A549 (cell line): Measurements from ENCODE around the gene ZNF133.

Experiments used
- BHLHE40 ChIP-seq: IDR thresholded peaks from 2 replicates; pipeline ENCODE4 v1.6.1; 2012; ENCODE audit warnings: low read depth, low read length, inconsistent platforms
- CBX2 ChIP-seq: fragments of 200-600 bp; sonication (generic); IDR thresholded peaks from 2 replicates; pipeline ENCODE4 v1.6.1; 2016; ENCODE audit warnings: low read depth, mild to moderate bottlenecking, borderline replicate concordance
- CEBPB ChIP-seq, 2 experiments: fragments of >200 bp in 1 of 2; sonication (Bioruptor Twin) in 1 of 2; formaldehyde crosslinking in 1 of 2; IDR thresholded peaks; 2 replicates each; pipeline ENCODE4 v1.6.1; 2012 to 2016
- E2F6 ChIP-seq: IDR thresholded peaks from 2 replicates; pipeline ENCODE4 v1.6.1; 2012; ENCODE audit warnings: low read depth, borderline replicate concordance
- ELK1 ChIP-seq: fragments of 150-350 bp; IDR thresholded peaks from 2 replicates; pipeline ENCODE4 v1.6.1; 2014; ENCODE audit warnings: low read depth, mild to moderate bottlenecking, low read length
- GATA3 ChIP-seq: IDR thresholded peaks from 2 replicates; pipeline ENCODE4 v1.6.1; 2012; ENCODE audit warnings: borderline replicate concordance
- MYC ChIP-seq: IDR thresholded peaks from 2 replicates; pipeline ENCODE4 v1.6.1; 2012; ENCODE audit warnings: mild to moderate bottlenecking, inconsistent platforms, low read length, improper control_type of control experiment, borderline replicate concordance
- NR3C1 ChIP-seq: fragments of >200 bp; sonication (Bioruptor Twin); formaldehyde crosslinking; IDR thresholded peaks from 3 replicates; pipeline ENCODE4 v1.6.1; 2017
- POLR2A ChIP-seq: IDR thresholded peaks from 2 replicates; pipeline ENCODE4 v1.6.1; 2012; ENCODE audit warnings: mild to moderate bottlenecking, low read length
- REST ChIP-seq: fragments of 200-600 bp; sonication (generic); IDR thresholded peaks from 2 replicates; pipeline ENCODE4 v1.6.1; 2016; ENCODE audit warnings: antibody characterized with exemption, mild to moderate bottlenecking, moderate library complexity
- SMC3 ChIP-seq: fragments of >200 bp; sonication (Bioruptor Twin); formaldehyde crosslinking; IDR thresholded peaks from 3 replicates; pipeline ENCODE4 v1.6.1; 2018; ENCODE audit warnings: inconsistent platforms
- TP53 ChIP-seq: fragments of 250-450 bp; sonication (Bioruptor Pico); IDR thresholded peaks from 2 replicates; pipeline ENCODE4 v1.5.0; 2021; ENCODE audit warnings: mild to moderate bottlenecking, moderate library complexity
- TF ChIP-seq, protein P1 (sequence below): fragments of >200 bp; sonication (Bioruptor Twin); formaldehyde crosslinking; IDR thresholded peaks from 3 replicates; pipeline ENCODE4 v1.5.1; 2016
- TF ChIP-seq, protein P2 (sequence below): fragments of 250-450 bp; sonication (Bioruptor Pico); IDR thresholded peaks from 2 replicates; pipeline ENCODE4 v1.5.0; 2021; ENCODE audit warnings: mild to moderate bottlenecking, moderate library complexity, borderline replicate concordance

GRCh38 chr20:18267815-18268214 is 20.5 kb upstream of the ZNF133 start:
- no peak for TF ChIP-seq BHLHE40
- no peak for TF ChIP-seq CEBPB (IDR thresholded peaks at IDR 0.05)
- no peak for TF ChIP-seq ELK1
- TF ChIP-seq, protein P1, sequence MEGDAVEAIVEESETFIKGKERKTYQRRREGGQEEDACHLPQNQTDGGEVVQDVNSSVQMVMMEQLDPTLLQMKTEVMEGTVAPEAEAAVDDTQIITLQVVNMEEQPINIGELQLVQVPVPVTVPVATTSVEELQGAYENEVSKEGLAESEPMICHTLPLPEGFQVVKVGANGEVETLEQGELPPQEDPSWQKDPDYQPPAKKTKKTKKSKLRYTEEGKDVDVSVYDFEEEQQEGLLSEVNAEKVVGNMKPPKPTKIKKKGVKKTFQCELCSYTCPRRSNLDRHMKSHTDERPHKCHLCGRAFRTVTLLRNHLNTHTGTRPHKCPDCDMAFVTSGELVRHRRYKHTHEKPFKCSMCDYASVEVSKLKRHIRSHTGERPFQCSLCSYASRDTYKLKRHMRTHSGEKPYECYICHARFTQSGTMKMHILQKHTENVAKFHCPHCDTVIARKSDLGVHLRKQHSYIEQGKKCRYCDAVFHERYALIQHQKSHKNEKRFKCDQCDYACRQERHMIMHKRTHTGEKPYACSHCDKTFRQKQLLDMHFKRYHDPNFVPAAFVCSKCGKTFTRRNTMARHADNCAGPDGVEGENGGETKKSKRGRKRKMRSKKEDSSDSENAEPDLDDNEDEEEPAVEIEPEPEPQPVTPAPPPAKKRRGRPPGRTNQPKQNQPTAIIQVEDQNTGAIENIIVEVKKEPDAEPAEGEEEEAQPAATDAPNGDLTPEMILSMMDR = no peak
- no peak for TF ChIP-seq GATA3
- no peak for TF ChIP-seq CBX2
- no peak for TF ChIP-seq MYC
- TF ChIP-seq POLR2A = no peak
- no peak for TF ChIP-seq TP53 (CRISPR knock-in tag)
- TF ChIP-seq SMC3 = no peak
- TF ChIP-seq REST = no peak
- TF ChIP-seq, protein P2, sequence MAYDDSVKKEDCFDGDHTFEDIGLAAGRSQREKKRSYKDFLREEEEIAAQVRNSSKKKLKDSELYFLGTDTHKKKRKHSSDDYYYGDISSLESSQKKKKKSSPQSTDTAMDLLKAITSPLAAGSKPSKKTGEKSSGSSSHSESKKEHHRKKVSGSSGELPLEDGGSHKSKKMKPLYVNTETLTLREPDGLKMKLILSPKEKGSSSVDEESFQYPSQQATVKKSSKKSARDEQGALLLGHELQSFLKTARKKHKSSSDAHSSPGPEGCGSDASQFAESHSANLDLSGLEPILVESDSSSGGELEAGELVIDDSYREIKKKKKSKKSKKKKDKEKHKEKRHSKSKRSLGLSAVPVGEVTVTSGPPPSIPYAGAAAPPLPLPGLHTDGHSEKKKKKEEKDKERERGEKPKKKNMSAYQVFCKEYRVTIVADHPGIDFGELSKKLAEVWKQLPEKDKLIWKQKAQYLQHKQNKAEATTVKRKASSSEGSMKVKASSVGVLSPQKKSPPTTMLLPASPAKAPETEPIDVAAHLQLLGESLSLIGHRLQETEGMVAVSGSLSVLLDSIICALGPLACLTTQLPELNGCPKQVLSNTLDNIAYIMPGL = no peak
- TF ChIP-seq NR3C1 = no peak
- TF ChIP-seq E2F6 = no peak
